HG03378 (cell line): Measurements from ENCODE around the gene IL9R.
"Not testable (repeated sequence)": the region's sequence is repeated elsewhere in the genome, so short reads cannot be mapped to it uniquely, and the experiment has no call there.

Experiments
- ATAC-seq: cut with Tn5 transposase; IDR thresholded peaks from one replicate; pipeline ENCODE4 v1.9.1; 2021; ENCODE audit warnings: mild to moderate bottlenecking, moderate library complexity; ENCODE audit not compliant: unreplicated experiment

Gene IL9R

GRCh38 chrX:156028653-156029237 lies 31.2 kb downstream of the IL9R start:
- not testable (repeated sequence) for ATAC-seq

GRCh38 chrX:156029296-156029695 lies 31.8 kb downstream of the IL9R start:
- not testable (repeated sequence) for ATAC-seq

- ATAC-seq: not testable (repeated sequence)
Measured at GRCh38 chrX:156029707-156030442, 32.4 kb downstream of the IL9R start.

GRCh38 chrX:156030474-156030873 lies 33.0 kb downstream of the IL9R start:
- ATAC-seq: not testable (repeated sequence)
